Left ventricle myocardium superior (tissue), 1 donor: Measurements from ENCODE around the gene FSCN2. TPM values are rescaled to one million over a fixed set of nuclear protein-coding genes. Genes with fewer than 3 reads are reported as not detected.
A peak's percentile ranks its signal among the peaks of the same experiment; 100 is the strongest.

Source experiments
- ATAC-seq: fragments of 200-7000 bp; cut with Tn5 transposase; one replicate; pipeline ENCODE4 v1.9.1; 2020; ENCODE audit warnings: mild to moderate bottlenecking, moderate library complexity
- DNase-seq: peaks from one replicate; pipeline ENCODE4 v3.0.0-alpha.2; 2020
- intact Hi-C: fragments of 100-400 bp; cut with micrococcal nuclease; formaldehyde crosslinking; loops from one replicate; pipeline ENCODE4 v1.11.0; 2022
- total RNA-seq: library from RNA; stranded (reverse); fragmentation: NEBNext Ultra II Directional; extraction: Animal tissue kit (Norgen Biotek cat#: 25700); gene quantifications from one replicate; pipeline ENCODE4 v1.2.1, GENCODE V29; 2021
- donor health status: DM: no; HTN: yes; CAD: no; lungs with severe emphysema.

The FSCN2 gene
- total RNA-seq, 1 donor from 2014 or later = 0.50 TPM

DNA sequence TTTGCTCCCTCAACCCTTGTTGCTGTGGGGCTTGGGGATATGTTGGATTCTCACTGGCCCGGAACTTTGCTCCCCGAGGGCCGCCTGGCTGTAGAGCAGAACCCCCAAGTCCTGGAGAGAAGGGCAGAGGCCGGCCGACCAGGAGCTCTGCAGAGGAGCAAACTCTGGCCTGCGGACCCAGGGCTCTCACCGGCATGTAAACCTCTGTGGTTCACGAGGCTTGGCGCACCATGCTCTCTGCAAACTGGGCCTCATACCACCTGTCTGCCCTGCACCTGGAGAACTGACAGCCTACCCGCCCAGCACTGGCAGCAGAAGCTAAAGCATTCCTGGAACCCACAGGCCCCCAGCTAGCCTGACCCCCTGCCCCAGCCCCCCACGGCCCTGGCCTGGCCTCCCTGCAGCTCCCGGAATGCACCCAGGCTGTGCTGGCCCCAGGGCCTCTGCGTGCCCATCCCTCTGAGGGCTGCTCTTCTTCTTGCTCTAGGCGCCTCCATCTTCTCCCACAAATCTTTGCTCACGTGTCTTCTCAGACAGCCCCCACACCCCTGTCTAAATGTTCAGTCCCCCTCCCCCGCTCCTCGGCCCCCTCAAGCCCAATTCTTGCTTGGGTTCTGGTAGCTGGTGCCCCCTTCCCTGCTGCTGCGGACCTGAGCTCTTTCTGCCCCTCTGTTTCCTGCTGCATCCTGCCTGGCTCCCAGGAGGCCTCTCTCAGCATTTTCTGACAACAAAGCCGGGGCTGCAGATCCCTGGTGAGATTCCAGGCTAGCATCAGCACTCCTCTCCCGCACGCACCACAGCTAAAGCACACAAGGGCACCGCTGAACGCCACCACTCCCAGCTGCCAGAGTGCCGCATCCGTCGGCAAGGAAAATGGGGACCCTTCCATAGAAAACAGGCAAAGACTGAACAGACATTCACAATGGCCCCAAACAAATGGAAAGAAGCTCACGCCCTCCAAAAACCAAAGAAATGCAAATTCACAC is 38.9 kb upstream of the FSCN2 start:
- intact Hi-C loops = no loop called here
- DNase-seq (peak; percentile 26), ATAC-seq (no peak)

DNA sequence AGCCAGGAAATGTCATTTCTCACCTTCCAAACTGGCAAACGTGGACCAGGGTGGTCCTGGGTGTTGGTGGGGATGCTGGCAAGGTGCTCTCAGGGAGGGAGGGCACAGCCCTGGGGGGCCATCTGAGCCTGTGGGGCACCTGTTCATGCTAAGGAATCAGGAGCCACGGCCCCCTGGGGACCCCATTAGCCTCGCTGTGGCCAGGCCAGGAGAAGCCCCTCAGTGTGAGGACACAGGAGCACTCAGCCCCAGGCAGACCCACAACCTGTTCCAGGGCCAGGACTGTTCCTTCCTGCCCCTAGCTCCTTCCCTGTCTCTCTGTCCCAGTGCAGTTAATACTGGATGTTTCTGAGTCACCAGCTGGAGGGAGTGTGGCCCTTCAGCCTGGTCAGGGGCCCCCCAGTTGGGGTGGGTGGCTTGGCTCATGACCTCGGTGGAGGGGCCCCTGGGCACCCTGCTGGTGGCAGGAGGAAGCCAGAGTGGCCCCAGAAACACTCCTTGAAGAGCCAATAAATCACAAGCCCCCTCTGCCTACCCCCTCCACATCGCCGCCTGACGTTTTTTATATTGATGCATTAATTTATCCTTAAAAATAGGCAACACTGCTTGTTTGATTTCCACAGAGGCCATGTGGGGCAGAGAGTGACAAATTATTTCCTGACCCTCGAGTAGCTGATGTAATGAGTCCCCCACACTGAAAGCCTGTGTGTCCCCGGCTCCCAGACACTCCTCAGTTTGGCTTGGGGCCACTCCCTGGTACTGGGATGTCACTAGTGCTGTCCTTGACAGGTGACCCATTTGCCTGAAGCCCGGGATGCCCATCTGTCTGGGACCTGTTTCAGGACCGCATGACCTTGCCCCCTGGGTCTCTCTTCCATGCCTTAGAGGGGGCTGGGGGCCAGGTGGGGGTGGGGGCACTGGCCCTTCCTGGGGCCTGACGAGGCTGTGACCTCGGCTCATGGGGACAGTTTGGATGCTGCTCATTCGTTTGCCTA is 37.9 kb upstream of the FSCN2 start:
- intact Hi-C loops = no loop called here
- DNase-seq (peak; percentile 18), ATAC-seq (no peak)

DNA sequence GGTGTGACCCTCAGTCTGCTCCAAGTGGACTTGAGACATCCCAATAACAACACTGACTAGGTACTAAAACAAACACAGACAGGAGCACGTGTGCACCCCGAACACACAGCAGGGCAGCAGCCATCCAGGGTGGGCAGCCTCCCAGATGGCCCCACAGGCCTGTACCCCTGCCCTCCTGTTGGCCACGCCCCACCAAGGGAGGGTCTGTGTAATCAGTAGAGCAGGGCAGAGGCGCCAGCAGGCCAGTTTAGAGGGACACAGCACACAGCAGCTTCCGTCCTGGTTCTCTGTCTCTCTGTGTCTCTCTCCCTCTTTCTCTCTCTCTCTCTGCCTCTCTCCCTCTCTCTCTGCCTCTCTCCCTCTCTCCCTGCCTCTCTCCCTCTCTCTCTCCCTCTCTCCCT is 37.0 kb upstream of the FSCN2 start:
- peak; percentile 23 for DNase-seq
- no peak for ATAC-seq
- intact Hi-C loops = no loop called here

DNA sequence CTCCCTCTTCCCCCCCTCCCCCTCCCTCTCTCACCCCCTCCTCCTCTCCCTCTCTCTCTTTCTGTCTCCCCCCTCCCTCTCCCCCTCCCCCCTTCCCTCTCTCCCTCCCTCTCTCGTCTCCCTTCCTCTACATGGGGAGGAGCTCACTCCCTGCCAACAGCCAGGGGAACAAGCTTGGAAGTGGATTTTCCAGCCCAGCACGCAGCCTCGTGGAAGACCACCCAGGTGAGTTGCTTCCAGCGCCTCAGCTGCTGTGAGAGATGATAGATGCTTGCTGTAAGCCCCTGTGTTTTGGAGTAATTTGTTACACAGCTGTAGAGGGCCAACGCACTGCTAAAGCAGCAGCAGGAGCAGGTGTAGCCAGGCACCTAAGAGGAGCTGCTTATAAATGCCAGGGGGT is 36.4 kb upstream of the FSCN2 start:
- ATAC-seq = no peak
- DNase-seq = peak; percentile 7
- intact Hi-C loops = no loop called here

DNA sequence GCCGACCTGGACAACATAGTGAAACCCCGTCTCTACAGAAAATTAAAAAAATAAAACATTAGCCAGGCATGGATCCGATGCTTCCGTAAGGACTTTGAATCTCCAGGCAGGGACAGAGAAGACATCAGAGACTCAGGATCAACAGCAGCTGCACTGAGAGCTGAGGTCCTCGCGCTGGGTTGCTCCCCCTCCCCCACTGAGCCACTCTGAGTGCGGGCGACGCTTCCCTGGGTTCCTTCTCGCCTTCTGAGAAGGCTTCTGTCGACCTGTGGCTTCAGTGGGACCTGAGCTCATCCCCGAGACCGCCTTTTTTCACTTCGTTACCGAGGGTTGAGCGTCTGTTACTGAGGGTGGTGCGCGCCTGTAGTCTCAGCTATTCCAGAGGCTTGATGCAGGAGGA is 36.0 kb upstream of the FSCN2 start:
- intact Hi-C loops = no loop called here
- DNase-seq (peak; percentile 9), ATAC-seq (no peak)

DNA sequence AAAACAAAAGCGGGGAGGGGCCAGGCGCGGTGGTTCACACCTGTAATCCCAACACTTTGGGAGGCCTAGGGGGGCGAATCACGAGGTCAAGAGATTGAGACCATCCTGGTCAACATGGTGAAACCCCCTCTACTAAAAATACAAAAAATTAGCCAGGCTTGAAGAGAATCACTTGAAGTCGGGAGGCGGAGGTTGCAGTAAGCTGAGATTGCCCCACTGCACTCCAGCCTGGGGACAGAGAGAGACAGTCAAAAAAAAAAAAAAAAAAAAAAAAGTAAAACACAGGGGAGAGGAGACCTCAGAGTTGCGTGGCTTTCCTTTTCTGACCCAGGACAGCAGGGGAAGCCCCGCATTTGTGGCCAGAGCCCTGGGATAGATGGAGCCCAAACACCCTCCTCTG is 35.5 kb upstream of the FSCN2 start:
- ATAC-seq (no peak), DNase-seq (peak; percentile 17)
- intact Hi-C loops = no loop called here

DNA sequence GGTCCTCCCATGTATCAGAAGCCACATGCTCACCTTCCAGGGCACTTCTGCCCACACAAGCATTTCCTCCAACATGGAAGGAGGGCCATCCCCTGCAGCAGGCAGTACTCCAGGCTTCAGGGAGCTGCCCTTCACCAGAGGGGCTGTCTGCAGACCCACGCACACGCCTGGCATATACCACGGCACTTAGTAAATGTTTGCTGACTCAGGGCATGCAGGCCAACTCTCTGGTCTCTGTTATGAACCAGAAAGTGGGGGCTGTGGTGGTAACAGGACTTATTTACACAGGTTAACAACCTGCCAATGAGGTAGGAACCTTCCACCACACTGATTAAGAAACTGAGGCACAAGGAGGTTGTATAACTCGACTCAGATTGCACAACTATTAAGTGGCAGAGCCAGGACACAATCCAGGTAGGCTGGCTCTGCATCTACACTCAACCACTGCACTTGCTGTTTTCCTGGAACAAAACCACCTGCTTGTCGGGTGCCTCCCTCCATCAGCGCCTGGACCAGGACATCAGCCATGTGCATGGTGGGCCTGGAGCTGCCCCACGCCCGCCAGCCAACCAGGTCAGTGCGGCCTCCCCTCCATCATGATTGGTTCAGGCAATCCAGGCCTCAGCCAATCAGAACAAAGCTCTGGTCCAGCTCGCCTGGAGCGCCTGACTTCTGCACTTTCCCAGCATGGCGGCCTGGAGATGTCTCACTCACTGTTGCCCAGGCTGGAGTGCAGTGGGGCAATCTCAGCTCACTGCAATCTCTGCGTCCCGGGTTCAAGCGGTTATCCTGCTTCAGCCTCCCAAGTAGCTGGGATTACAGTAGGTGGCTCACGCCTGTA is 34.8 kb upstream of the FSCN2 start:
- intact Hi-C loops = no loop called here
- ATAC-seq = no peak
- peak; percentile 17 for DNase-seq

DNA sequence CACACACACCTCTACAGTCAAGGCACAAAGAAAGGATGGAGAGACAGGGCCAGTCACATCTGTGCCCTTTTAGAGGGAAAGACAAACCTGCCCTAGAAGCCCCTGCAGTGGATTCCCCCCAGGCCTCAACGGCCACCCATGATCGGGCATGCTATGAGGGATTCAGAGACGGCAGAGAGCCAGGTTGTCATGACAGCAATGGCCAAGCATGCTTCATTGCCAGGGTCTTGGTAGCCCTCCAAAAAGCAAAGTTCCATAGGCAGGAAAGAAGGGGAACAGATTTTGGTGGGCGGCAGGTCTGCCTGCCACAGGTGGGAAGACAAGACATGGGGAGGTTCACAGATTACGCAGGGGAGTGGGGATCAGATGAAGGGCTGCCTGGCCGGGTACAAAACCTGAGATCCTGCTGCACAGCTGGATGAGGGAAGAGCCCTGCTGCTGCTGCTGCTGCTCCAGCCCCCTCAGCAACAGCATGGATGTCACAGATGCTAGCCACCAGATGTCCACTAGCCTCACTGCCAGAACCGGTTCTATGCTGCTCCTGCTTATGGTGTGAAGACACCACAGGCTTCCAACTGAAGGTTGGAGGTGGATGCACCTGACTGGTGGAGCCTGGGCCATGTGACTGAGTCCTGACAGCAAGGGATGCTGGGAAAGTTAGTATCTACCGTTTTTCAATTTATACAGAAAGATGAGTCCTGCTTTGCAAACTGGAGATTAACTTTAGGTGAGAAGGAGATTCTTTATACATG is 33.4 kb upstream of the FSCN2 start:
- no peak for ATAC-seq
- intact Hi-C loops = no loop called here
- peak; percentile 13 for DNase-seq

DNA sequence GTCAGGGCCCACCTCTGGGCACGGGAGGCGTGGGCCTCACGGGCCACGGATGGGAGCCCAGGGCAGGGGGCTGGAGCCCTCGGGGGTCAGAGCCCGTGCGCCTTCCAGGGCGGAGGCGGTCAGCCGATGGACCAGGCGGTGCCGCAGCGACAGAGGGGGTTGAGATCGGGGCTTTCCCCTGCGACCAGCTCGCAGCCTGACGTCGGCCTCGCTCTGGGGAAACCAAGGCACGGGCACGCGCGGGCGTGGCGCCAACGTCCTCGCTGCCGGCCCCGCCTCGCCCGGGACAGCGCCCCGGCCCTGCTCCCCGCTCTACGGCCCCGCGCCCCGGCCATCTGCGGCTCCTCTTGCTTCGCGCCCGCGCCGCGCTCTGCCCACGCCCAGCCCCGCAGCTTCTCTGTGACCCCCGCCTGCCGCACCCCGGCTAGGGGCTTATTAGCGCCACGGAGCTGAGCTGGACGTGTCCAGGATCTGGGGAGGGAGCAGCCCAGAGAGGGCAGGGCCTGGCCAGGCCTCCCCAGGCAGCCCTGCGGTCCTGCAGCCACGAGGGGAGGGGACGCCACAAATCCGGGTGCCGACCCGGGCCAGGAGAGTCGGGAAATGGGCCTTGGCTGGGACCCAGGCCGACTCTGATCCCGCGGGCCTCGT is 29.1 kb upstream of the FSCN2 start:
- intact Hi-C loops = no loop called here
- peak; percentile 27 for DNase-seq
- no peak for ATAC-seq

DNA sequence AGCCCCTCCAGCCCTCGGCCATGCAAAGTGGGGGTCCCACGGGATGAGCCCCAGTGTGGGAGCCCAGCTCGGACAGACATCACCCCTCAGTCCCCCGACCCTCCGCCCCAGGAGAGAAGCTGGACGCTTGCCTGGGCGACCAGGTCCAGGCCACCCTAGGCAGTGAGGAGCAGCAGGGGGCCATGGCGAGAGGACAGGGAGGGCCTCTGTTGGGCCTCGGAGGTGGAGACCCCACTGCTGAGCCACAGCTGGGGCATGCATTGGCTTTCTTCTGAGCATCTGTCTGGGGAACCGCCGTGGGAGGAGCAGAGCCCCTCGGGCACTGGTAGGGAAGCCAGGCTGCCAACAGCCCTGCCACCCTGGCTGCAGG is 28.6 kb upstream of the FSCN2 start:
- DNase-seq (peak; percentile 20), ATAC-seq (no peak)
- intact Hi-C loops = no loop called here

DNA sequence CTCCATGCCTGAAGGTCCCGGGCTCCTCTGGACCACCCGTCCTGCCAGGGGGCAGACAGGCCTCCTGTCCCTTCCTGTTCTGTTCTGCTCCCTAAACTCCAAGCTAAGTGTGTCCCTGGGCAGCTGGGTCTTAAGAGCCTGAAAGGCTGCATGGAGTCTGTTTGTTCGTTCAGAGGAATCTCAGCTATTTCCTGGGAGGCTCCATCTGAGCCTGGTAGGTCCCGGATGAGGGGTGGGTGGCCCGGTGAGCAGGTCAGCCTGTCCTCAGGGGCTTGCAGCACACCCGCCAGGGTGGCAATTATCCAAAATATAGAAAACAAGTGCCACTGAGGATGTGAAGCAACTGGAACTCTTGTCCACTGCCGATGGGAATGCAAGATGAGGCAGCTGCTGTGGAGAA is 28.1 kb upstream of the FSCN2 start:
- intact Hi-C loops = no loop called here
- ATAC-seq (no peak), DNase-seq (no peak)

DNA sequence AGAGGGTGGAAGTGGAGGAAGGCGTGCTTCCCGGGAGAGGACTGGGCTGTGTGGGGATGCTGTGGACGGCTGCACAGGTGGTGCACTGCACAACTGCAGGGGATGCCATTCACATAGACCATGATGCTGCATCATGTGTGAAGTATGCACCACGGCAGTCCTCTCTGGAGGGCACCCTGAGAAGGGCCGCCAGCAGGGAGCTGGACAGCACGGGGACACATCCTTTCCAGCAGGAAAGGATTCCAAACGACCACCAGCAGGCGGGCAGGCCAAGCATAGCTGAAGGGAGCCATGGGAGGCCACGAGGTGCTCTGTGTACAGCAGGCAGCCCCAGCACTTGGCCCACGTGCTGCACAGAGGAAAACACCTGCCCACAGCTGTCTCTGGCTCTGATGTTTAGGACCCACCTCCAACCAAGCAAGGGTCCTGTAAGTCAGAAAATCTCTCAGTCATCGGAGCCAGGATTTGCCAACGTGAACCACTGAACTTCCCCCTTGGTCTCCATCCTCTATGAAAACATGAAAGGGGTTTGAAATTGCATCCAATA is 25.6 kb upstream of the FSCN2 start:
- DNase-seq = peak; percentile 6
- no peak for ATAC-seq
- intact Hi-C loops = no loop called here

DNA sequence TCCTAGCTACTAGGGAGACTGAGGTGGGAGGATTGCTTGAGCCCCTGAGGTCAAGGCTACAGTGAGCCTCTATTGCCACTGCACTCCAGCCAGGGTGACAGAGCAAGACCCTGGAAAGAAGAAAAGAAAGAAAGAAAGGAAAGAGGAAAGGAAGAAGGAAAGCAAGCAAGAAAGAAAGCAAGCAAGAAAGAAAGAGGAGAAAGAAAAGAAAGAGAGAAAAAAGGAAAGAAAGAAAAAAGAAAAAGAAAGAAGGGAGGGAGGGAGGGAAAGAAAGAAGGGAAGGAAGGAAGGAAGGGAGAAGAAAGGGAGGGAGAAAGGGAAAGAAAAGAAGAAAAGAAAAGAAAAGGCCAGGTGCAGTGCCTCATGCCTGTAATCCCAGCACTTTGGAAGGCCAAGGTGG is 24.6 kb upstream of the FSCN2 start:
- intact Hi-C loops = no loop called here
- ATAC-seq = no peak

DNA sequence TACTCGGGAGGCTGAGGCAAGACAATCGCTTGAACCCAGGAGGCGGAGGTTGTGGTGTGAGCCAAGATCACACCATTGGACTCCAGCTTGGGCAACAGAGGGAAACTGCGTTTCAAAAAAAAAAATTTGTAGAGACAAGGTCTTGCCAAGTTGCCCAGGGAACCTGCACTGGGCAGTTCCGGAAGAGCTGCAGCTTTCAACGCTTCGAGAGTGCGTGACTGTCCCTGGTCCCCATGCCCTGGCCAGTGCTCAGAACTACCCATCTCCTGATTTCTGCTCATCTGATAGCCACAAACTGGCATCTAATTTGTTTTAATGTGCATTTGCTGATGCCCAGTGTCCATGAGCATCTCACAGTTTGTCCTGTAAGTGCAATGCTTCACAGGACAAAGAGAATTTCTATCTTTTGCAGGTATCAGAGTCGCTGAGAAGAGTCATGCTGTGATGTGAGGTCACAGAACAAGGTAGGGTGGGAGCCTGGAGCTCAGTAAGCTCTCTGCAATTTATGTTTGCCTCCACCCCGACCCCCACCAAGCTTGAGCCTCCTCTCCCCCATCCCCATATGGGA is 19.5 kb upstream of the FSCN2 start:
- intact Hi-C loops = no loop called here
- peak; percentile 29 for DNase-seq

More for the DNA sequence above, 24.6 kb upstream of the FSCN2 start:
- DNase-seq = no peak

DNA sequence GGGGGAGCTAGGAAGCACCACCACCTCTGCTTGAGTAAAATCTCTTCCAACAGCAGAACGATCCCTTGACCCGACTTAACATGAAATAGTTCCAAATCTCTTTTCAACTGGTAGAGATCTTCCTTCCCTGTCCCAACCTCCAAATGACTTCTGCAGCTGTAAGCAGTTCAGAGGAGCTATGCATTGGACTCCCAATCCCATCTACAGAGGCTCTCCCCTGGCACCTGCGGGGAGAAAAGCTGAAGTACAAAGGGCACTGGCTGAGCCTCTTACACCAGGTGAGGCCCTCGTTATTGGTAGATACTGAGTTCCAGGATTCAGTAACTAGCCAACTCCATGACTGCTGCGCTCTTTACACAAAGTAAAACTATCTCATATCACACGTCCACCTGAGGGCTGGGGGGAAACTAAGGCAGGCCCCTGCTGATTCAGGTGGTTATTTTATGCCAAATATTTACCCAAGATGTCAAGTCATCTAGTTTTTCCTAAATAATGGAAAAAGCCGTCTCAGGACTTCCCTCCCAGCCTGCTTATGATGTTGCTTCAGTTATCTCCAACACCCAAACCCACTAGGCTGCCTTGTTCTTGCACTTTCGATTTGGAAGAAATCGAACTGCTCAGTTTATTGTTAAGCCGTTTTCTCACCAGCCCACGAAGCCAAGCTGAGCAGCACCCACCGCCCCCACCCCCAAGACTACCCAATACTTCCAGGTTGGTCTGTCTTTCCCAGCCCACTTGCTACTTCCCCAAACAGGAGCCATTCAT is 18.8 kb upstream of the FSCN2 start:
- DNase-seq = peak; percentile 19
- ATAC-seq = no peak

More for the DNA sequence above, 19.5 kb upstream of the FSCN2 start:
- no peak for ATAC-seq

DNA sequence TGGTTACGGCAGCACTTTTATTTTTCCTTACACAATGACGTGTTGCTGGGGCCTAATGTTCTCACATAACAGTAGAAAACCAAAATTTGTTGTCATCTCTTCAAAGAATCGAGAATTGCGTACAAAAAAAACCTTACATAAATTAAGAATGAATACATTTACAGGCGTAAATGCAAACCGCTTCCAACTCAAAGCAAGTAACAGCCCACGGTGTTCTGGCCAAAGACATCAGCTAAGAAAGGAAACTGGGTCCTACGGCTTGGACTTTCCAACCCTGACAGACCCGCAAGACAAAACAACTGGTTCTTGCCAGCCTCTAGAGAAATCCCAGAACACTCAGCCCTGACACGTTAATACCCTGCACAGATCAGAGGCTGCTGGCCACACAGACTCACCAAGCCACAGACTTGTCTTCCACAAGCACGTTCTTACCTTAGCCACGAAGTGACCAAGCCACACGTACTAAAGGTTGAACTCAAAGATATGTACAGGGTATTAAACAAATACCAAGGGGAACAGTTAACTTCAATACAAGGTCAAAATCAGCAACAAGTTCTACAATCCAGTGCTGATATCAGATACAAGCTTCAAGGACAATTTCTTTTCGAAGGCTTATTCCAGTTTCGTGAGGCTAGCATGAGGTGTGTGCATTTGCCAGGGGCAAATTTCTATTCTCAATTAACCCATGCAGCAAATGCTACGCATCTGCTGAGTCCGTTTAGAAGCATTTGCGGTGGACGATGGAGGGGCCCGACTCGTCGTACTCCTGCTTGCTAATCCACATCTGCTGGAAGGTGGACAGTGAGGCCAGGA is 18.0 kb upstream of the FSCN2 start:
- intact Hi-C loops = no loop called here
- DNase-seq (peak; percentile 11), ATAC-seq (no peak)

More for the DNA sequence above, 18.8 kb upstream of the FSCN2 start:
- intact Hi-C loops = no loop called here
